DOHH2 (cell line): Measurements from ENCODE around the gene AZIN2.
"Not testable (repeated sequence)": the region's sequence is repeated elsewhere in the genome, so short reads cannot be mapped to it uniquely, and the experiment has no call there.

Experiments used
- H3F3A ChIP-seq: fragments of 200-600 bp; sonication (generic), shearing (Covaris generic); 2 replicates; pipeline ENCODE4 v1.6.0; 2016; ENCODE audit warnings: antibody characterized with exemption, mild to moderate bottlenecking; ENCODE audit not compliant: control insufficient read depth, insufficient read depth
- H3K27ac ChIP-seq: fragments of 200-600 bp; sonication (generic); 2 replicates; pipeline ENCODE4 v1.5.1; 2014; ENCODE audit warnings: low read depth, mild to moderate bottlenecking, low read length, moderate library complexity
- H3K27me3 ChIP-seq: fragments of 200-600 bp; sonication (generic); 2 replicates; pipeline ENCODE4 v1.6.1; 2014; ENCODE audit warnings: mild to moderate bottlenecking, low read length, mixed read lengths; ENCODE audit not compliant: control insufficient read depth
- H3K36me3 ChIP-seq: fragments of 200-600 bp; sonication (generic); 2 replicates; pipeline ENCODE4 v1.6.1; 2014; ENCODE audit warnings: mild to moderate bottlenecking, low read length, moderate library complexity, mixed read lengths; ENCODE audit not compliant: control insufficient read depth
- H3K4me1 ChIP-seq: fragments of 200-600 bp; sonication (generic); 2 replicates; pipeline ENCODE4 v1.6.1; 2014; ENCODE audit warnings: mild to moderate bottlenecking, low read length, mixed read lengths; ENCODE audit not compliant: control insufficient read depth
- H3K4me2 ChIP-seq: fragments of 200-600 bp; sonication (generic); 2 replicates; pipeline ENCODE4 v1.6.0; 2014; ENCODE audit warnings: mild to moderate bottlenecking, low read length, moderate library complexity
- H3K4me3 ChIP-seq: fragments of 200-600 bp; sonication (generic); 2 replicates; pipeline ENCODE4 v1.5.1; 2014; ENCODE audit warnings: mild to moderate bottlenecking, low read length, mixed read lengths
- H3K79me2 ChIP-seq: fragments of 200-600 bp; sonication (generic); 2 replicates; pipeline ENCODE4 v1.6.1; 2014; ENCODE audit warnings: mild to moderate bottlenecking, low read length, mixed read lengths; ENCODE audit not compliant: control insufficient read depth
- H3K9me2 ChIP-seq: fragments of 200-600 bp; sonication (generic); replicated peaks from 2 replicates; pipeline ENCODE4 v1.6.1; 2014; ENCODE audit warnings: mild to moderate bottlenecking, low read length, mixed read lengths; ENCODE audit not compliant: control insufficient read depth
- H3K9me3 ChIP-seq: fragments of 200-600 bp; sonication (generic); 2 replicates; pipeline ENCODE4 v1.6.1; 2014; ENCODE audit warnings: antibody characterized with exemption, low read length, mixed read lengths; ENCODE audit not compliant: control insufficient read depth, insufficient read depth
- H4K20me1 ChIP-seq: fragments of 200-600 bp; sonication (generic); 2 replicates; pipeline ENCODE4 v1.6.0; 2014; ENCODE audit warnings: low read depth, mild to moderate bottlenecking, antibody characterized with exemption, low read length, moderate library complexity; ENCODE audit not compliant: control insufficient read depth, insufficient read depth
- CTCF ChIP-seq: fragments of 200-600 bp; sonication (generic); IDR thresholded peaks from one replicate; pipeline ENCODE4 v1.5.1; 2014; ENCODE audit warnings: antibody characterized with exemption, mild to moderate bottlenecking, low read depth, low read length; ENCODE audit not compliant: poor library complexity, severe bottlenecking
- EZH2phosphoT487 ChIP-seq: fragments of 200-600 bp; sonication (generic); IDR thresholded peaks from 2 replicates; pipeline ENCODE4 v1.6.1; 2017; ENCODE audit warnings: borderline replicate concordance, mild to moderate bottlenecking, antibody characterized with exemption, low read length, moderate library complexity, mixed read lengths

The AZIN2 gene

GRCh38 chr1:33045814-33046213 lies 35.1 kb upstream of the AZIN2 start:
- Histone ChIP-seq H3K27me3 (peaks cover 26% of the 10 kb centered on the region), H3F3A (no peaks in the 10 kb centered on the region), H3K9me3 (no peaks in the 10 kb centered on the region), H3K4me3 (no peak overlapping the region), H4K20me1 (no peaks in the 10 kb centered on the region), H3K9me2 (no peaks in the 10 kb centered on the region), H3K36me3 (no peaks in the 10 kb centered on the region), H3K27ac (no peak overlapping the region), H3K4me1 (no peaks in the 10 kb centered on the region), H3K79me2 (no peaks in the 10 kb centered on the region), H3K4me2 (no peak overlapping the region)
- no peak for TF ChIP-seq EZH2phosphoT487
- no peak for TF ChIP-seq CTCF

DNA sequence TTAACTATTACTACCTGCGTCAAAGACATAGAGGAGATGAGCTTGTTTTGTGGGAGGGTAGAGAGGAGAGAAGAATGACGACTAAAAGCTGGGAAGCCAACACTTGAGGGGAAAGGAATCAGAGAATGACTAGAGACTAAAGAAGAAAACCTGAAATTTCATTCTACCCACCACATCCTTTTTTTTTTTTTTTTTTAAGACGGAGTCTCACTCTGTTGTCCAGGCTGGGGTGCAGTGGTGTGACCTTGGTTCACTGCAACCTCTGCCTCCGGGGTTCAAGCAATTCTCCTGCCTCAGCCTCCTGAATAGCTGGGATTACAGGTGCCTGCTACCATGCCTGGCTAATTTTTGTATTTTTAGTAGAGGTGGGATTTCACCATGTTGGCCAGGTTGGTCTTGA lies 34.7 kb upstream of the AZIN2 start:
- H3K9me3 ChIP-seq, H3K27ac ChIP-seq, H3K36me3 ChIP-seq, H3K79me2 ChIP-seq, H3K4me3 ChIP-seq, H3K4me2 ChIP-seq, H3K9me2 ChIP-seq, H3K4me1 ChIP-seq, H4K20me1 ChIP-seq, H3F3A ChIP-seq: not testable (repeated sequence)
- H3K27me3 ChIP-seq, result peaks cover 26% of the 10 kb centered on the region

DNA sequence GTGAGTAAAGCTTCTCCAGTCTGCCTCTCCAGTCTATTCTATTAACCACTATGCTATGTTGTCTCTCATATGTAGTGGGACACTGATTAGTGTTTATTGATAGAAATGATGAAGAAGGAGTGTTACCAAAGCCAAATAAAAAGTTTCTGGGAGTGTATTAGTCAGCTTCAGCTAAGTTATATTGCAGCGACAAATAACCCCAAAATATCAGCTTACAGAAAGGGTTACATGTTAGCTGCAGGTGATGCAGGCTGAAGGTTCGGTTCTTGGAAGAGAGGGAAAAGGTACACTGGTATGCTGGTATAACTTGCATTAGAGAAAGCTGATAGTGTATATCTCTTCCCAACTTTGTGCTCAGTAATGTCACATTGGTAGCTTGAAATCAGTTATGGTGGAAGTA lies 33.7 kb upstream of the AZIN2 start:
- Histone ChIP-seq H3K27me3 (peaks cover 26% of the 10 kb centered on the region), H3K4me2 (no peak overlapping the region), H3K4me3 (no peak overlapping the region), H3K27ac (no peak overlapping the region), H3K9me3 (no peaks in the 10 kb centered on the region), H3K79me2 (no peaks in the 10 kb centered on the region), H3K9me2 (no peaks in the 10 kb centered on the region), H4K20me1 (no peaks in the 10 kb centered on the region), H3F3A (no peaks in the 10 kb centered on the region), H3K36me3 (no peaks in the 10 kb centered on the region), H3K4me1 (no peaks in the 10 kb centered on the region)
- no peak for TF ChIP-seq CTCF
- no peak for TF ChIP-seq EZH2phosphoT487

- H3K4me3 ChIP-seq, result no peak overlapping the region
- no peaks in the 10 kb centered on the region for H4K20me1 ChIP-seq
- no peaks in the 10 kb centered on the region for H3F3A ChIP-seq
- H3K9me2 ChIP-seq, result no peaks in the 10 kb centered on the region
- H3K27ac ChIP-seq, result no peak overlapping the region
- peaks cover 25% of the 10 kb centered on the region for H3K27me3 ChIP-seq
- no peak for TF ChIP-seq CTCF
- TF ChIP-seq EZH2phosphoT487, result no peak
- no peaks in the 10 kb centered on the region for H3K4me1 ChIP-seq
- no peaks in the 10 kb centered on the region for H3K79me2 ChIP-seq
- no peaks in the 10 kb centered on the region for H3K36me3 ChIP-seq
- H3K9me3 ChIP-seq, result no peaks in the 10 kb centered on the region
- H3K4me2 ChIP-seq, result no peak overlapping the region
Observed at GRCh38 chr1:33047839-33048305, 33.1 kb upstream of the AZIN2 start.
